SK-N-SH (cell line): ENCODE measurements around the gene CXCL1.

Source experiments
- EZH2phosphoT487 ChIP-seq: fragments of 200-600 bp; sonication (generic); IDR thresholded peaks from 2 replicates; pipeline ENCODE4 v1.6.1; 2017; ENCODE audit warnings: low read depth, mixed run types, mild to moderate bottlenecking, antibody characterized with exemption, moderate library complexity, borderline replicate concordance
- FOSL2 ChIP-seq: IDR thresholded peaks from 2 replicates; pipeline ENCODE4 v1.4.0; 2012; ENCODE audit warnings: low read depth, mild to moderate bottlenecking, moderate library complexity, borderline replicate concordance
- FOXJ3 ChIP-seq: sonication (generic); formaldehyde crosslinking; IDR thresholded peaks from 2 replicates; pipeline ENCODE4 v1.5.1; 2020; ENCODE audit warnings: mild to moderate bottlenecking, missing genetic modification reagents
- FOXM1 ChIP-seq: IDR thresholded peaks from 2 replicates; pipeline ENCODE4 v1.4.0; 2012; ENCODE audit warnings: low read depth, mild to moderate bottlenecking
- POLR2AphosphoS5 ChIP-seq: IDR thresholded peaks from 2 replicates; pipeline ENCODE4 v1.6.1; 2012; ENCODE audit warnings: low read depth, low read length
- TAF1 ChIP-seq: IDR thresholded peaks from 2 replicates; pipeline ENCODE4 v1.6.1; 2012; ENCODE audit warnings: low read depth, mild to moderate bottlenecking, low read length, moderate library complexity, borderline replicate concordance
- TCF12 ChIP-seq: IDR thresholded peaks from 2 replicates; pipeline ENCODE4 v1.4.0; 2012
- TF ChIP-seq, protein P1 (sequence below): fragments of 200-600 bp; sonication (generic); IDR thresholded peaks from 2 replicates; pipeline ENCODE4 v1.6.1; 2017; ENCODE audit warnings: antibody characterized with exemption, mild to moderate bottlenecking, moderate library complexity
- TF ChIP-seq, protein P2 (sequence below): IDR thresholded peaks from 2 replicates; pipeline ENCODE4 v1.4.0; 2012; ENCODE audit warnings: low read depth, borderline replicate concordance
- TF ChIP-seq, protein P3 (sequence below): fragments of 150-350 bp; IDR thresholded peaks from 2 replicates; pipeline ENCODE4 v1.6.1; 2017; ENCODE audit warnings: antibody characterized with exemption, low read length, low read depth, borderline replicate concordance
- TF ChIP-seq, protein P4 (sequence below): IDR thresholded peaks from 2 replicates; pipeline ENCODE4 v1.4.0; 2012; ENCODE audit warnings: low read depth

DNA sequence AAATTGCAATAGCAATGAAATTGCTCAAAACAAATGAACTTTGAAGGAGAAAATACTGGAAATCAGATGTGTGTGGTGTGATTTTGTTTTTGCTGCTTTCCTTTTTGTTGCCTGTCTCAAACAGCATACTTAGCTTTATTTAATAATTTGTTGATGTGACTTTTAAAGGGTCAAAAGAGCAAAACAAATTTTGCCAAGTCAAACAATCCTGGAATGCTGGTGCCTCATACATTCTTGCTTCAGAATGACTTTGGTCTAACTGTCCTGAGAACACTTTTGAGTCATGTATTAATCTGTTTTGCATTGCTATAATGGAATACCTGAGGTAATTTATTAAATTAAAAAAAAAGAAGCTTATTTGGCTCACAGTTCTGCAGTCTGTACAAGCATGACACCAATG lies 12.7 kb upstream of the CXCL1 start:
- TF ChIP-seq, protein P1, sequence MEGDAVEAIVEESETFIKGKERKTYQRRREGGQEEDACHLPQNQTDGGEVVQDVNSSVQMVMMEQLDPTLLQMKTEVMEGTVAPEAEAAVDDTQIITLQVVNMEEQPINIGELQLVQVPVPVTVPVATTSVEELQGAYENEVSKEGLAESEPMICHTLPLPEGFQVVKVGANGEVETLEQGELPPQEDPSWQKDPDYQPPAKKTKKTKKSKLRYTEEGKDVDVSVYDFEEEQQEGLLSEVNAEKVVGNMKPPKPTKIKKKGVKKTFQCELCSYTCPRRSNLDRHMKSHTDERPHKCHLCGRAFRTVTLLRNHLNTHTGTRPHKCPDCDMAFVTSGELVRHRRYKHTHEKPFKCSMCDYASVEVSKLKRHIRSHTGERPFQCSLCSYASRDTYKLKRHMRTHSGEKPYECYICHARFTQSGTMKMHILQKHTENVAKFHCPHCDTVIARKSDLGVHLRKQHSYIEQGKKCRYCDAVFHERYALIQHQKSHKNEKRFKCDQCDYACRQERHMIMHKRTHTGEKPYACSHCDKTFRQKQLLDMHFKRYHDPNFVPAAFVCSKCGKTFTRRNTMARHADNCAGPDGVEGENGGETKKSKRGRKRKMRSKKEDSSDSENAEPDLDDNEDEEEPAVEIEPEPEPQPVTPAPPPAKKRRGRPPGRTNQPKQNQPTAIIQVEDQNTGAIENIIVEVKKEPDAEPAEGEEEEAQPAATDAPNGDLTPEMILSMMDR = no peak
- TF ChIP-seq FOSL2 (no peak), EZH2phosphoT487 (no peak), FOXJ3 (no peak), TAF1 (no peak), TCF12 (no peak), POLR2AphosphoS5 (no peak), FOXM1 (no peak)
- TF ChIP-seq, protein P2, sequence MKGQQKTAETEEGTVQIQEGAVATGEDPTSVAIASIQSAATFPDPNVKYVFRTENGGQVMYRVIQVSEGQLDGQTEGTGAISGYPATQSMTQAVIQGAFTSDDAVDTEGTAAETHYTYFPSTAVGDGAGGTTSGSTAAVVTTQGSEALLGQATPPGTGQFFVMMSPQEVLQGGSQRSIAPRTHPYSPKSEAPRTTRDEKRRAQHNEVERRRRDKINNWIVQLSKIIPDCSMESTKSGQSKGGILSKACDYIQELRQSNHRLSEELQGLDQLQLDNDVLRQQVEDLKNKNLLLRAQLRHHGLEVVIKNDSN = no peak
- TF ChIP-seq, protein P3, sequence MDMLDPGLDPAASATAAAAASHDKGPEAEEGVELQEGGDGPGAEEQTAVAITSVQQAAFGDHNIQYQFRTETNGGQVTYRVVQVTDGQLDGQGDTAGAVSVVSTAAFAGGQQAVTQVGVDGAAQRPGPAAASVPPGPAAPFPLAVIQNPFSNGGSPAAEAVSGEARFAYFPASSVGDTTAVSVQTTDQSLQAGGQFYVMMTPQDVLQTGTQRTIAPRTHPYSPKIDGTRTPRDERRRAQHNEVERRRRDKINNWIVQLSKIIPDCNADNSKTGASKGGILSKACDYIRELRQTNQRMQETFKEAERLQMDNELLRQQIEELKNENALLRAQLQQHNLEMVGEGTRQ = no peak
- TF ChIP-seq, protein P4, sequence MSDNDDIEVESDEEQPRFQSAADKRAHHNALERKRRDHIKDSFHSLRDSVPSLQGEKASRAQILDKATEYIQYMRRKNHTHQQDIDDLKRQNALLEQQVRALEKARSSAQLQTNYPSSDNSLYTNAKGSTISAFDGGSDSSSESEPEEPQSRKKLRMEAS = no peak
